ENCODE measurements around the gene UBE2J1.

DNA sequence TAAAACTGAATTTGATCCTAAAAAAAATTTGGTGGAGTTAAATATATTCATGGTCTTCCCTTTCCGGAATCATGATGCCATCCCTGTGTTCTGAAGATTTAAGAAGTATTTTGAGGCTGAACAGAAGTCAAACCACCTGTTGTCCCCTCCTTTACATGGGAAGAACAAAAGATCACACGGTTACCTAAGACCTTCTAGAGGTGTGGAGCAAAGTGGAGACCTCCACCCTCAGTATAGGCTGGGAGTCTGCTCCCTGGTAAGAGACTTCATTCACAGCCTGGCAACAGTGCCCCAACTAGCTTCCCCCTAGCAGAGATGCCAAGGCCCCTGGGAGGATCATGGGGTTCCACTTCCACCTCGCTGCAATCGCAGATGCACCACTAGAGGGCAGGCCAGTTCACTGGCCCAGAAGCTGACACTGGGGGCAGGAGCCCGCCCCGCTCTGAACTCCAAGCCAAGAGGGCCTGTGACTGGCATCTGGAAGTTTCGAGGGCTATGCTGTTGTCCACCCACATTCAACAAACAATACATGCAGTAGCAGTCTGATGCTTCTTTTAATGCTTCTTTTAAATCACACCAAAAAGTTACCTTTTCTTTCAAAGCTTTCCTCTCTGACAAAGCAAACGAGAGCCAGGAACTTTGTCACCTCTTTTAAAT lies 19.5 kb upstream of the UBE2J1 start:
- TF ChIP-seq, protein P1, sequence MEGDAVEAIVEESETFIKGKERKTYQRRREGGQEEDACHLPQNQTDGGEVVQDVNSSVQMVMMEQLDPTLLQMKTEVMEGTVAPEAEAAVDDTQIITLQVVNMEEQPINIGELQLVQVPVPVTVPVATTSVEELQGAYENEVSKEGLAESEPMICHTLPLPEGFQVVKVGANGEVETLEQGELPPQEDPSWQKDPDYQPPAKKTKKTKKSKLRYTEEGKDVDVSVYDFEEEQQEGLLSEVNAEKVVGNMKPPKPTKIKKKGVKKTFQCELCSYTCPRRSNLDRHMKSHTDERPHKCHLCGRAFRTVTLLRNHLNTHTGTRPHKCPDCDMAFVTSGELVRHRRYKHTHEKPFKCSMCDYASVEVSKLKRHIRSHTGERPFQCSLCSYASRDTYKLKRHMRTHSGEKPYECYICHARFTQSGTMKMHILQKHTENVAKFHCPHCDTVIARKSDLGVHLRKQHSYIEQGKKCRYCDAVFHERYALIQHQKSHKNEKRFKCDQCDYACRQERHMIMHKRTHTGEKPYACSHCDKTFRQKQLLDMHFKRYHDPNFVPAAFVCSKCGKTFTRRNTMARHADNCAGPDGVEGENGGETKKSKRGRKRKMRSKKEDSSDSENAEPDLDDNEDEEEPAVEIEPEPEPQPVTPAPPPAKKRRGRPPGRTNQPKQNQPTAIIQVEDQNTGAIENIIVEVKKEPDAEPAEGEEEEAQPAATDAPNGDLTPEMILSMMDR (IDR thresholded peaks at IDR 0.05 in 8 of 11, conservative IDR thresholded peaks at IDR 0.05 in 3 of 11) = peak; percentile 74 to 96 (median 89)
- TF ChIP-seq POLR2AphosphoS5 (IDR thresholded peaks at IDR 0.05) (peak; percentile 58 to 67 (median 64)), POLR2A (IDR thresholded peaks at IDR 0.05) (no peak)

All from spleen (tissue), 7 donors.